22Rv1 (cell line): ENCODE measurements around the gene TOR4A.

Source experiments
- H3K27ac ChIP-seq: fragments of 450-650 bp; 2 replicates; pipeline ENCODE4 v1.5.1; 2017
- ZFX ChIP-seq: fragments of 450-650 bp; IDR thresholded peaks from 2 replicates; pipeline ENCODE4 v1.6.1; 2017; ENCODE audit warnings: antibody characterized with exemption, borderline replicate concordance
- TF ChIP-seq, protein P1 (sequence below): fragments of 450-650 bp; IDR thresholded peaks from 2 replicates; pipeline ENCODE4 v1.5.1; 2017; ENCODE audit warnings: mild to moderate bottlenecking

Gene TOR4A

DNA sequence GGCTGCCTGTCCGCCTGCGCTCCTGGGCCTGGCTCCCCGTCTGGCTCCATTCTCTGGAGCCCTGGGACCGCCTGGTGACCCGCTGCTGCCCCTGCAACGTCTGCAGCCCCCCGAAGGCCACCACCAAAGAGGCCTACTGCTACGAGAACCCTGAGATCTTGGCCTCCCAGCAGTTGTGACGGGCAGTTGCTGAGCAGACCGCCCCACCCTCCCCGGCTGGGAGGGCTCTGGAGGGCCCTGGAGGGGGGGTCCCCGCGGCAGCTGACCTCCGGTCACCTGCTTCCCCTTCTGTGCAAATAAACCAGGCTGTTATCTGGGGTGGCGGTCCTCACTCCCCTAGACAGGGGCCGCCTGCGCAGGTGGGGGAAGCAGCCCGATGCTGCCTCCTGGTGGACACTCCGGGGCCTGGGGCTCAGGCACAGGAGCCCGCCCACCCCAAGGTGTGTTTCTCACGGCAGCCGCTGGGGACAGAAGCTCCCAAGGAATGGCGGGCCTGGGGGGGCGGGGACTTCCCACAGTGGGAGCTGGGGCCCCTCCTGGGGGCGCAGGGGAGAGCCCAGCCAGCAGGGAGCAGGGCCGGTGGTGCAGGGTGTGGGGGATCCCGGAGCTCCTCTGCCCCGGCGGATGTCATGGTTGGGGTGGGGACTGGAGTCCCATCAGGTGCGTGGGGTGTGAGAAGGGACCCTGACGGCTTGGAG, 41.1 kb upstream of the TOR4A start:
- TF ChIP-seq, protein P1, sequence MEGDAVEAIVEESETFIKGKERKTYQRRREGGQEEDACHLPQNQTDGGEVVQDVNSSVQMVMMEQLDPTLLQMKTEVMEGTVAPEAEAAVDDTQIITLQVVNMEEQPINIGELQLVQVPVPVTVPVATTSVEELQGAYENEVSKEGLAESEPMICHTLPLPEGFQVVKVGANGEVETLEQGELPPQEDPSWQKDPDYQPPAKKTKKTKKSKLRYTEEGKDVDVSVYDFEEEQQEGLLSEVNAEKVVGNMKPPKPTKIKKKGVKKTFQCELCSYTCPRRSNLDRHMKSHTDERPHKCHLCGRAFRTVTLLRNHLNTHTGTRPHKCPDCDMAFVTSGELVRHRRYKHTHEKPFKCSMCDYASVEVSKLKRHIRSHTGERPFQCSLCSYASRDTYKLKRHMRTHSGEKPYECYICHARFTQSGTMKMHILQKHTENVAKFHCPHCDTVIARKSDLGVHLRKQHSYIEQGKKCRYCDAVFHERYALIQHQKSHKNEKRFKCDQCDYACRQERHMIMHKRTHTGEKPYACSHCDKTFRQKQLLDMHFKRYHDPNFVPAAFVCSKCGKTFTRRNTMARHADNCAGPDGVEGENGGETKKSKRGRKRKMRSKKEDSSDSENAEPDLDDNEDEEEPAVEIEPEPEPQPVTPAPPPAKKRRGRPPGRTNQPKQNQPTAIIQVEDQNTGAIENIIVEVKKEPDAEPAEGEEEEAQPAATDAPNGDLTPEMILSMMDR = peak; percentile 99
- no peak for TF ChIP-seq ZFX
- H3K27ac ChIP-seq = peak overlapping the region; percentile 97

DNA sequence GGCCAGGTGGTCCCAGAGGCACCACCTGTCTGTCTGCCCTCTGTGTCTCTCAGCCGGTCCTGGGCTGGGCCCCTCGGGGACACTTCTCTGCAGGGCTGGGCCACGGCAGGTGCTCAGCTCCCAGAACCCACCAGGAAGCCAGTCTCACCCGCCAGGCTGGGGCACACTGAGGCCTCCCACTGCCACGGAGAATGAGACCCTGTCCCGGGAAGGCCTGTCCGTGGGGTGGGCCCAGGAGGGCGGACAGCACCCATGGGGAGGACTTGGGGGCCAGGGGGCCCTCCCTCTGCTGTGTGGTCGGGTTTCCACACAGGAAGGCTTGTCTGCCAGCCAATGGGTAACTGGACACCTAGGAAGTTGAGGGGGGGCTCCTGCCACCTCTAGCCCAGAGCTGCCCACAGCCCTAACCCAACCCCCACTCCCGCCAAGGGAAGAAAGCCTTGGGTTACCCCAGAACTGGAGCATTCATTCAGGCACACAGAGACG, 40.5 kb upstream of the TOR4A start:
- TF ChIP-seq, protein P1 = no peak
- TF ChIP-seq ZFX = no peak
- H3K27ac ChIP-seq = peak overlapping the region; percentile 97

DNA sequence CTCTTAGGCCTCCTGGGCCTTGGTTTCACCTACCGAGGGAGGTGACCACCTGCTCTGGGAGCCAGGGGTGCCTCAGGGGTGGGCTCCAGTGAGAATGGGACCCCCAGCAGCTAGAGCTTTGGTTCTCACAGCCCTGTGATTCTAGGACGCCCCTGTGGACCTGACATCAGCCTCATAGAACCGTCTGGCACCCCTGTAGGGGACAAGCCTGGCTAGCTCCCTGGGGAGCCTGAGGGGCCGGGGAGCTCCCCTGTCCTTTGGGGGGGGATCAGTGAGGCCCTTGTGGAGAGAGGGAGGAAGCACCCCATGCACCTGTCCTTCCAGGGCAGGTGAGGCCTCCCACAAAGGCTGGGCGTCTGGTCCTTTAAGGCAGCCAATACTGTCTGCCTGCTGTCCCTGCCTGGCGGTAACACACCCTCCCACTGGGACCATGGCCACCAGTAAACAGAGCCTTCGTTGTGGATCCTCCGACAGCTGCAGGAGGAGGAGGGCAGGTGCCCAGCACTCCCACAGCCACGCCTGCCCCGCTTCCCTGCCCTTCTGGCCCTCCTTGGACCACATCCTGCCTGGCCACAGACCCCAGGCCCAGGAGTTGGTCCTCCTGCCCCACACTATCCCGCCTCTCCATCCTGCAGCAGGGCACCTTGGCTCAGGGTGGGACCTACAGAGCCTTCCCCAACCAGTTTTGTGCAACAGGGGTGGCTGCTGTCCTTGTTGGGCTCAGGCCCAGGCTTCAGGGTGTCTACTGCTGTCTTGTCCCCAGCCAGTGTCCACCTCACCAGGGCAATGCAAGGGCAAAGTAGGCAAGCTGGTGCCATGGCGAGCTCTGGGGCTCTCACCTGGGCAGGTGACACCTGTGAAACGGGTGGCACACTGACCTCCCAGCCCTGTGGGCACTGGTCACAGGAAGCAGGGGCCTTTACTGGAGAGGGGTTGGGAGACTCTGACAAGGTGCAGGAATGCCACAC, 39.5 kb upstream of the TOR4A start:
- peak overlapping the region; percentile 97 for H3K27ac ChIP-seq
- TF ChIP-seq, protein P1 = no peak
- TF ChIP-seq ZFX = no peak

DNA sequence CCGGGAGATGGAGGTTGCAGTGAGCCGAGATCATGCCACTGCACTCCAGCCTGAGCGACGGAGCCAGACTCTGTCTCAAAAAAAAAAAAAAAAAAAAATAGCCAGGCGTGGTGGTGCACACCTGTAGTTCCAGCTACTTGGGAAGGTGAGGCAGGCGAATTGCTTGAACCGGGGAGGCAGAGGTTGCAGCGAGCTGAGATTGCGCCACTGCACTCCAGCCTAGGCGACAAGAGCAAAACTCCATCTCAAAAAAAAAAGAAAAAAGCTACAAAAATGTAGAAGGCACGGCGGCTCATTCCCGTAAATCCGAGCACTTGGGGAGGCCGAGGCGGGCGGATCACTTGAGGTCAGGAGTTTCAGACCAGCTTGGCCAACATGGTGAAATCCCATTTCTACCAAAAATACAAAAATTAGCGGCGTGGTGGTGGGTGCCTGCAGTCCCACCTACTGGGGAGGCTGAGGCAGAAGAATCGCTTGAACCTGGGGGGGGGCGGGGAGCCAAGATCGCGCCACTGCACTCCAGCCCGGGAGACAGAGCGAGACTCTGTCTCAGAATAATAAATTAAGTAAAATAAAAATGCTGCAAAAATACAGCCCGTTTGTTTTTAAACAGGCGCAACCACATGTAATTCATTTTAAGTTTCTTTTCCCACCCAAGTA, 37.9 kb upstream of the TOR4A start:
- peak overlapping the region; percentile 97 for H3K27ac ChIP-seq

DNA sequence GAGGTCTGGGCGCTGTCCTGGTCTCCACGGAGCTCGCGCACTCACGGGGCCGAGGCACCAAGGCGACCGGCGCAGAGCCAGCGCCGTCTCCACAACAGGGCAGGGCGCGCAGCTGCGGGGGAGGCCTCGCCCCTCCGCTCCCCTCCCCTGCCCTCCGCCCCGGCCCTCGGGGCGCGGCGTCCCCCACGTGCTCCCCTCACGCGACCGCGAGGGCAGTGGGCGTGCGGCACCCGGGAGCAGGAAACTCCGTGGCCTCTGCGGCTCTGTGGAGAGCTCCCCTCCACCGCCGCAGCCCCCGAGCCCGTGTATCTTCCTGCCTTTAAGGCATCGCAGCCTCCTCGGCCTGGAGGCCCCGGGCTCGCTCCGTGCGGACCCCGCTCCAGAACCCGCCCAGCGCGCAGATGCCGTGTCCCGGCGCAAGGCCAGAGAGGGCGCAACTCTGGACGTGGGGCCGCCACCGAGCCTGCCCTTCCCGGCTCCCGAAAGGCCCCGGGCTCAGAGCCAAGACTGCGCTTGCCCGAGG, 37.1 kb upstream of the TOR4A start:
- TF ChIP-seq ZFX = no peak
- TF ChIP-seq, protein P1 = no peak; the same call in 1 of the 2 replicates

DNA sequence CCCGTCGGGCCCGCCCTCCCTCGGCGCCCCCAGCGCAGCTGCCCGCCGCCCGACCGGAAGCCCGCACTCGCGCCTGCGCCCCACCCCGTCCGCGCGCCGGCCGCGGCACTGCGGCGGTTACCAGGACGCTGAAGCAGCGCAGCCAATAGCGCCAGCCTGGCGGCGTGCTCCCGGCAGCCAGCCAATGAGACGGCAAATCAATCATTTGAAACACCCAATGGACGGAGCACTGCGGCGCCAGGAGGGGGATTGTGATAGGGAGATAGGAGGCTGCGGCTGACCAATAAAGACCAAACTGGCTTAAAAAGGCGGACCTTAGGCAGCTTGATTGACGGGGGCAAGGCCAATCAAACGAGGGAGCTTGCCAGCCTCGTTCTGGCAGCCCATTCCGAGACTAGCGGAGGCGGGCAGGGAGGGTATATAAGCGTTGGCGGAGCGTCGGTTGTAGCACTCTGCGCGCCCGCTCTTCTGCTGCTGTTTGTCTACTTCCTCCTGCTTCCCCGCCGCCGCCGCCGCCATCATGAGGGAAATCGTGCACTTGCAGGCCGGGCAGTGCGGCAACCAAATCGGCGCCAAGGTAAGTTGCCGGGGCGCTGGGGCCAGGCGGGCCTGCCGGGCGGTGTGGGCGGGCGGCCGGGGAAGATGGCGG, 36.6 kb upstream of the TOR4A start, which contains the start of gene TUBB4B:
TUBB4B (plus strand) TSS at position 447 of the 649 bp plus-strand sequence; CDS start at position 521, 74 bp downstream.
- peak within 1 kb of the TSS; percentile 97 for H3K27ac ChIP-seq
- TF ChIP-seq ZFX = no peak
- TF ChIP-seq, protein P1 = no peak

More for the DNA sequence above, 37.1 kb upstream of the TOR4A start:
- peak overlapping the region; percentile 97 for H3K27ac ChIP-seq
